Glutamatergic neuron (in vitro differentiated cells): Measurements from ENCODE around the gene MSL3. TPM values are rescaled to one million over a fixed set of nuclear protein-coding genes. Genes with fewer than 3 reads are reported as not detected.

Experiments
- DNase-seq: peaks from one replicate; pipeline ENCODE4 v3.0.0; 2022
- H3K27ac Mint-ChIP-seq: one replicate; pipeline ENCODE4 v1.8.0; 2020; ENCODE audit warnings: mild to moderate bottlenecking, mixed read lengths, inconsistent platforms; ENCODE audit not compliant: unreplicated experiment
- H3K27me3 Mint-ChIP-seq: one replicate; pipeline ENCODE4 v1.8.0; 2020; ENCODE audit warnings: mild to moderate bottlenecking, moderate library complexity, mixed read lengths, inconsistent platforms; ENCODE audit not compliant: unreplicated experiment
- H3K36me3 Mint-ChIP-seq: one replicate; pipeline ENCODE4 v1.8.0; 2020; ENCODE audit warnings: mild to moderate bottlenecking, mixed read lengths, inconsistent platforms; ENCODE audit not compliant: unreplicated experiment
- H3K4me1 Mint-ChIP-seq: one replicate; pipeline ENCODE4 v1.8.0; 2020; ENCODE audit warnings: mild to moderate bottlenecking, low read depth, mixed read lengths, inconsistent platforms; ENCODE audit not compliant: unreplicated experiment
- H3K4me3 Mint-ChIP-seq: one replicate; pipeline ENCODE4 v1.8.0; 2020; ENCODE audit warnings: mild to moderate bottlenecking, mixed read lengths, inconsistent platforms; ENCODE audit not compliant: unreplicated experiment
- H3K9me3 Mint-ChIP-seq: one replicate; pipeline ENCODE4 v1.8.0; 2020; ENCODE audit warnings: mild to moderate bottlenecking, moderate library complexity, mixed read lengths, inconsistent platforms; ENCODE audit not compliant: unreplicated experiment
- total RNA-seq: library from RNA; stranded (reverse); fragmentation: NEBNext Ultra II Directional; extraction: Animal tissue kit (Norgen Biotek cat#: 25700); gene quantifications from one replicate; pipeline ENCODE4 v1.2.1, GENCODE V29; 2021; ENCODE audit not compliant: unreplicated experiment
- TF ChIP-seq, protein P1 (sequence below): fragments of 200-600 bp; sonication (generic); IDR thresholded peaks from one replicate; pipeline ENCODE4 v1.5.0; 2021; ENCODE audit not compliant: partially characterized antibody, unreplicated experiment

MSL3 gene
- total RNA-seq, 1 donor from 2014 or later, result 25.5 TPM

DNA sequence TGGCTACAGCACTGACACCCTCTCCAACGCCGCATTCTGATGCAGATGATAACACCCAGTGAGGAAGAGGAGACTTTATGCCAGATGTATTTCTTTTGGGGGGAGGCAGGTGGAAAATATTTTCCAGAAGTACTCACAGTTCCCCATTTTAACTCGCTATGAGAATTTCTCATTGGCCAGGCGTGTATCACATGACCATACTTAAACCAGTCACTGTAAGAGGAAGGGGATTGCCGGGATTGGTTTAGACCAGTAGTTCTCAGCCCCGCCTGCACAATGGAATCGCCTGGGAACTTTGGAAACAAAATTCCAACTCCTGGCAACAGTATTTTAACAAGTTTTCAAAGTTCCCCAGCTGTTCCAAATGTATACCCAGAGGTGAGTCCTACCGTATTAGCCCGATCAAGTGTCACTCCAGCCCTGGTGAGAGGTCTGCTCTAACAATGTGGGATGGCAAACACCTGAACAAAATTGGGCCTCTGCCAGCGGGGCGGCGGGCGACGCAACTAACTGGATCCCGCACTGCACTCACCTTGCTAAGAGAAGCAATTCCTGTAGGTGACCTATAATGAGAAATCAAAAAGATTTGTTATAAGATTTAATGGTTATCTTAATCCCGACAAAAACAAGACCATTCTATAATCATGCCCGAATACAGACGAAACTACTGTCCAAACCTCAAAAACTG lies 2.9 kb upstream of the MSL3 start:
- Mint-ChIP-seq H3K27me3 (peaks cover 6% of the 10 kb centered on the region), H3K36me3 (no peaks in the 10 kb centered on the region), H3K4me3 (no peak overlapping the region), H3K27ac (no peak overlapping the region), H3K4me1 (no peaks in the 10 kb centered on the region), H3K9me3 (peaks cover 2% of the 10 kb centered on the region)
- no peak for DNase-seq
- TF ChIP-seq, protein P1, sequence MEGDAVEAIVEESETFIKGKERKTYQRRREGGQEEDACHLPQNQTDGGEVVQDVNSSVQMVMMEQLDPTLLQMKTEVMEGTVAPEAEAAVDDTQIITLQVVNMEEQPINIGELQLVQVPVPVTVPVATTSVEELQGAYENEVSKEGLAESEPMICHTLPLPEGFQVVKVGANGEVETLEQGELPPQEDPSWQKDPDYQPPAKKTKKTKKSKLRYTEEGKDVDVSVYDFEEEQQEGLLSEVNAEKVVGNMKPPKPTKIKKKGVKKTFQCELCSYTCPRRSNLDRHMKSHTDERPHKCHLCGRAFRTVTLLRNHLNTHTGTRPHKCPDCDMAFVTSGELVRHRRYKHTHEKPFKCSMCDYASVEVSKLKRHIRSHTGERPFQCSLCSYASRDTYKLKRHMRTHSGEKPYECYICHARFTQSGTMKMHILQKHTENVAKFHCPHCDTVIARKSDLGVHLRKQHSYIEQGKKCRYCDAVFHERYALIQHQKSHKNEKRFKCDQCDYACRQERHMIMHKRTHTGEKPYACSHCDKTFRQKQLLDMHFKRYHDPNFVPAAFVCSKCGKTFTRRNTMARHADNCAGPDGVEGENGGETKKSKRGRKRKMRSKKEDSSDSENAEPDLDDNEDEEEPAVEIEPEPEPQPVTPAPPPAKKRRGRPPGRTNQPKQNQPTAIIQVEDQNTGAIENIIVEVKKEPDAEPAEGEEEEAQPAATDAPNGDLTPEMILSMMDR, result no peak

DNA sequence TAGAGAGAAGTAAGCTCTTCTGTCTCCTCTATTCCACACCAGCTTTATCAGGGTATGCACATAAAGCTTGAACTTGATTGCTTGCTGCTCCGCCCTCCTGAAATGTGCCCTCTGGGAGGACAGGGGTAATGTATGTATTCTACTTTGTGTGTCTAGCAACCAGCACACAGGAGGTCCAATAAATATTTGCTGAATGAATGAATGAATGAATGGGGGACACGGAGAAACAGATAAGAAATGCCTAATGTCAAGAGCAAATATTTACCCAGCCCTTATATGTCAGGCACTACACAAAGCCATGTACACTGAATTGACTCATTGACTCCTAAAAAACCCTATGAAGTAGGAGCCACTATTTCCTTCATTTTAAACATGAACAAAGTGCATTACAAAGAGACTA lies 2.3 kb upstream of the MSL3 start:
- TF ChIP-seq, protein P1, result no peak
- Mint-ChIP-seq H3K9me3 (peaks cover 2% of the 10 kb centered on the region), H3K27ac (no peak overlapping the region), H3K4me1 (no peaks in the 10 kb centered on the region), H3K4me3 (no peak overlapping the region), H3K27me3 (peaks cover 6% of the 10 kb centered on the region), H3K36me3 (no peaks in the 10 kb centered on the region)
- no peak for DNase-seq

DNA sequence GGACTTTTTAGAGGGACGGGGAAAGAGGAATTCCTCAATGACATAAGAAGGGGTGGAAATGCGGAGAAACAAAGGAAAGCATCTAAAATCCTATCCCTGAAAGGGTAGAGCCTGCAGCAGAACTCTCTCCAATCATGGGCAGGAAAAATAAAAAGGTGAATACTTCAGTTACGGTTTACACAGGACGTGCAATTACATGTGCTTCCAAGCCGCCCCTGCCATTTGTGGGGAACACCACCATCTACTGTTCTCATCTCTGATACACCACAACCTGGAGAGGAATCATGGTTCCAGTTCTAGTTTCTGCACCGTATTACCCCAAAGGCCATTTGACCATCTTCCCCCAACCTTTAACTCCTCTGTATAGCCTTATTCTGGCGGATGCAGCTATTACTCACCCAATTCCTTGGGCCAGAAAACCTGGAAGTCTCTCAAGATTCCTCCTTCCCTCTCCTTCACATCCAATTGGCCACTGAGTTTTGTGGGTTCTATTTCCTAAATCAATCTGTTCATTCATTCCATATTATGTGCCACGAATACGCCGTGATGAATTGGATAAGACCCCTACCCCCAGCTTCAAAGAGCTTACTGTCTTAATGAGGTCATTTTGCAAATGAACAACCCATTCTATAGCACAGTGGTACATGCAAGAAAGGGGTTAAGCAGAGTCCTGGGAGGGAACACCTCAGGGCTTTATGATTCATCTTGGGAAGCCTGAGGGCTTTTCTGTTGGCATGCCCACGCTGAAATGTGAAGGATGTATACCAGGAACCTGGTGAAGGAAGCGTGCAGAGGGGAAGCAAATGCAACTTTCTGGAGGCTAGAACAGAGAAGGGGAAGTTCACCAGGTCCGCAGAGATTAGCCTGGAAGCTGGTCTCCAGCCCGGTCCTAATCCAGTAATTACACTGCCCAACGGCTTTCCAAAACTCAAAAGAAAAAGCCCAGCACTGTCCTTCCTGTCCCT lies 1.4 kb upstream of the MSL3 start:
- H3K4me3 Mint-ChIP-seq, result peak overlapping the region; percentile 65
- no peak for DNase-seq
- H3K36me3 Mint-ChIP-seq, result no peaks in the 10 kb centered on the region
- peaks cover 6% of the 10 kb centered on the region for H3K27me3 Mint-ChIP-seq
- no peak overlapping the region for H3K27ac Mint-ChIP-seq
- peaks cover 2% of the 10 kb centered on the region for H3K9me3 Mint-ChIP-seq
- TF ChIP-seq, protein P1, result no peak
- no peaks in the 10 kb centered on the region for H3K4me1 Mint-ChIP-seq

DNA sequence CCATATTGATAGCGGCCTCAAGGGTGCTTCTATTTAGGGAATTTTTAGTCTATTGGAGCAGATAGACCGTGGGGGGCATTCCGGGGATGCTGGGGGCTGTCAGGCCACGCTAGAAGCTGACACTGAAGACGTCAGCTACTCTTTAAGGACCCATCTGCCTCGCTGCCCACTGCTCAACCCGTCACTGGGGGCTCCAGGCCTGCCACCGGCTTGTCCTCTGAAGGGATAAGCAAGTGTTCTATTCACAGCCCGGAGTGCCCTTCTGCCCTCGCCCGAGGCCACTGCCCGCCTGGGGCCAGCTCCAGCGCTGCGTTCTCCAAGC lies 679 bp upstream of the MSL3 start:
- no peaks in the 10 kb centered on the region for H3K36me3 Mint-ChIP-seq
- DNase-seq, result no peak

More for the DNA sequence above, 679 bp upstream of the MSL3 start:
- Mint-ChIP-seq H3K4me3 (peak overlapping the region; percentile 59), H3K27me3 (peaks cover 6% of the 10 kb centered on the region), H3K27ac (no peak overlapping the region), H3K9me3 (peaks cover 2% of the 10 kb centered on the region), H3K4me1 (no peaks in the 10 kb centered on the region)
- TF ChIP-seq, protein P1, result no peak
